ENCODE results near the gene UGDH.

Gene UGDH

DNA sequence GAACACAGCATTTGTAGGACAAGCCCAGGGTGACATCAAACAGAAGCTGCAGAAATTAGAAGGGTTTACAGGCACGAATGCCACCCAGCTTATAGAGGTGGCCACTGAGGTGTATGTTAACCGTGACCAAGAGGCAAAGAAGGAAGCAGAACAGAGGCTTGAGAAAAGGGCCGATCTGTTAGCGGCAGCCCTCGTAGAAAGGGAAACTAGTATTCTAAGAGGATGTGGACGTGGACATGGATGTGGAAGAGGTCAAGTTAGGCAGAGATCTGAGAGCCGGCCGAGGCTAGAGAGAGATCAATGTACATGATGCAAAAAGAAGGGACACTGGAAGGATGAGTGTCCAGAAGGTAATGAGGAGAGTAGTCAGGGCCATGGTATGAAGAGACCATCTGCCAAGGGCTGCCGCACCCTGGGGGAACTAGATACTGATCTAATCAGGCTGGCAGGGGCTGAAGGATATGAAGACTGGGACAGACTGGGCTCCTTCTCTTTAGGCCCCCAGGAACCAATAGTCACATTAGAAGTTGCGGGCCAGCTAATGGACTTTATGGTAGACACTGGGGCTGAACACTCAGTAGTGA, 40.9 kb downstream of the UGDH start:
- Histone ChIP-seq H3K4me1 (ENCODE audit: insufficient read depth, low read length, poor library complexity, severe bottlenecking) (no peaks in the 10 kb centered on the region), H3K9me3 (ENCODE audit: insufficient read depth, low read depth, low read length) (no peaks in the 10 kb centered on the region; the same call in 1 of the 2 replicates), H3K4me3 (ENCODE audit: low read length, poor library complexity, severe bottlenecking) (no peak overlapping the region), H3K4me2 (ENCODE audit: low read depth, low read length, poor library complexity, severe bottlenecking) (no peak overlapping the region), H3K9ac (ENCODE audit: low read depth, low read length, poor library complexity, severe bottlenecking) (no peak overlapping the region), H3K79me2 (ENCODE audit: insufficient read depth, low read length) (no peaks in the 10 kb centered on the region), H3F3A (ENCODE audit: low read depth) (no peaks in the 10 kb centered on the region), H3K9me2 (replicated peaks; ENCODE audit: low read depth, low read length) (no peaks in the 10 kb centered on the region), H3K27me3 (ENCODE audit: insufficient read depth, low read length, poor library complexity, severe bottlenecking) (no peaks in the 10 kb centered on the region), H4K20me1 (ENCODE audit: insufficient read depth, low read length, poor library complexity, severe bottlenecking) (no peaks in the 10 kb centered on the region), H3K36me3 (ENCODE audit: insufficient read depth, low read length) (no peaks in the 10 kb centered on the region), H2AFZ (ENCODE audit: low read length) (no peak overlapping the region)
- no peak for TF ChIP-seq EZH2phosphoT487 (IDR thresholded peaks at IDR 0.05; ENCODE audit: borderline replicate concordance)
- TF ChIP-seq, protein P1, sequence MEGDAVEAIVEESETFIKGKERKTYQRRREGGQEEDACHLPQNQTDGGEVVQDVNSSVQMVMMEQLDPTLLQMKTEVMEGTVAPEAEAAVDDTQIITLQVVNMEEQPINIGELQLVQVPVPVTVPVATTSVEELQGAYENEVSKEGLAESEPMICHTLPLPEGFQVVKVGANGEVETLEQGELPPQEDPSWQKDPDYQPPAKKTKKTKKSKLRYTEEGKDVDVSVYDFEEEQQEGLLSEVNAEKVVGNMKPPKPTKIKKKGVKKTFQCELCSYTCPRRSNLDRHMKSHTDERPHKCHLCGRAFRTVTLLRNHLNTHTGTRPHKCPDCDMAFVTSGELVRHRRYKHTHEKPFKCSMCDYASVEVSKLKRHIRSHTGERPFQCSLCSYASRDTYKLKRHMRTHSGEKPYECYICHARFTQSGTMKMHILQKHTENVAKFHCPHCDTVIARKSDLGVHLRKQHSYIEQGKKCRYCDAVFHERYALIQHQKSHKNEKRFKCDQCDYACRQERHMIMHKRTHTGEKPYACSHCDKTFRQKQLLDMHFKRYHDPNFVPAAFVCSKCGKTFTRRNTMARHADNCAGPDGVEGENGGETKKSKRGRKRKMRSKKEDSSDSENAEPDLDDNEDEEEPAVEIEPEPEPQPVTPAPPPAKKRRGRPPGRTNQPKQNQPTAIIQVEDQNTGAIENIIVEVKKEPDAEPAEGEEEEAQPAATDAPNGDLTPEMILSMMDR (conservative IDR thresholded peaks at IDR 0.05; ENCODE audit: low read length): no peak

DNA sequence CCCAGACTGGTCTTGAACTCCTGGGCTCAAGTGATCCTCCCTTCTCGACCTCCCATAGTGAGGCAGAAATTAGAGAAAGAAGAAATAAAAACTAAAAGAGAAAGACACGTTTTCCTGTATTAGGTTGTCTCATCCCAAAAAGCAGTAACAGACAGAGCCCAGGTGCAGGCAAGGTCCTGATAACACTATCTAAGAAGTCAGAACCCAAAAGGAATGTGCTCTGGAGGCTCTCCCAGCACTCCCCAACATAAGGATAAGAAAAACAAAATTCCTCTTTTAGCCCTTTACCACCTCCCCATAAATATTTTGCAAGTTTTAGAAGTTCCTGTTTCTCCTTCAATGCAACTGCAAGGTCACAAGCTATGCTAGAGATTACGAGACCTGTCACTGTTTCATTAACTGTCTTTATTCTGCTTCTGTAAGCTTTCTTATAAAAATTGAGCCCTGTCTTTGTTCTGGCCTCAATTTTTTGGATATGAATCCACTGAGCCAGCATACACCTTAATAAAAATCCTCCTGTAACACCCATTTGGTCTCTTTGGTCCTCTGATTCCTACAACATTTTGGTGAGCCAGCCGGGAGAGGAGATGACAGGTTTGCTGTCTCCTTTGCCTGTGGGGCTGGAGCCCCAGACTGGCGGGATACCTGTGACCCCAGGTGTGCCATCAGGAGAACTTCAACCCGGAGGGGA, 42.5 kb downstream of the UGDH start:
- H3K9ac ChIP-seq (ENCODE audit: low read depth, low read length, poor library complexity, severe bottlenecking): no peak overlapping the region
- H3K4me3 ChIP-seq (ENCODE audit: low read length, poor library complexity, severe bottlenecking): no peak overlapping the region
- no peaks in the 10 kb centered on the region for H3K4me1 ChIP-seq (ENCODE audit: insufficient read depth, low read length, poor library complexity, severe bottlenecking)
- no peaks in the 10 kb centered on the region for H3F3A ChIP-seq (ENCODE audit: low read depth)
- no peaks in the 10 kb centered on the region for H3K9me2 ChIP-seq (replicated peaks; ENCODE audit: low read depth, low read length)
- H2AFZ ChIP-seq (ENCODE audit: low read length): no peak overlapping the region
- no peaks in the 10 kb centered on the region; the same call in 1 of the 2 replicates for H3K9me3 ChIP-seq (ENCODE audit: insufficient read depth, low read depth, low read length)
- no peak overlapping the region for H3K4me2 ChIP-seq (ENCODE audit: low read depth, low read length, poor library complexity, severe bottlenecking)
- H4K20me1 ChIP-seq (ENCODE audit: insufficient read depth, low read length, poor library complexity, severe bottlenecking): no peaks in the 10 kb centered on the region
- TF ChIP-seq, protein P1 (conservative IDR thresholded peaks at IDR 0.05; ENCODE audit: low read length): no peak
- no peak for TF ChIP-seq EZH2phosphoT487 (IDR thresholded peaks at IDR 0.05; ENCODE audit: borderline replicate concordance)
- H3K79me2 ChIP-seq (ENCODE audit: insufficient read depth, low read length): no peaks in the 10 kb centered on the region
- no peaks in the 10 kb centered on the region for H3K36me3 ChIP-seq (ENCODE audit: insufficient read depth, low read length)
- no peaks in the 10 kb centered on the region for H3K27me3 ChIP-seq (ENCODE audit: insufficient read depth, low read length, poor library complexity, severe bottlenecking)

DNA sequence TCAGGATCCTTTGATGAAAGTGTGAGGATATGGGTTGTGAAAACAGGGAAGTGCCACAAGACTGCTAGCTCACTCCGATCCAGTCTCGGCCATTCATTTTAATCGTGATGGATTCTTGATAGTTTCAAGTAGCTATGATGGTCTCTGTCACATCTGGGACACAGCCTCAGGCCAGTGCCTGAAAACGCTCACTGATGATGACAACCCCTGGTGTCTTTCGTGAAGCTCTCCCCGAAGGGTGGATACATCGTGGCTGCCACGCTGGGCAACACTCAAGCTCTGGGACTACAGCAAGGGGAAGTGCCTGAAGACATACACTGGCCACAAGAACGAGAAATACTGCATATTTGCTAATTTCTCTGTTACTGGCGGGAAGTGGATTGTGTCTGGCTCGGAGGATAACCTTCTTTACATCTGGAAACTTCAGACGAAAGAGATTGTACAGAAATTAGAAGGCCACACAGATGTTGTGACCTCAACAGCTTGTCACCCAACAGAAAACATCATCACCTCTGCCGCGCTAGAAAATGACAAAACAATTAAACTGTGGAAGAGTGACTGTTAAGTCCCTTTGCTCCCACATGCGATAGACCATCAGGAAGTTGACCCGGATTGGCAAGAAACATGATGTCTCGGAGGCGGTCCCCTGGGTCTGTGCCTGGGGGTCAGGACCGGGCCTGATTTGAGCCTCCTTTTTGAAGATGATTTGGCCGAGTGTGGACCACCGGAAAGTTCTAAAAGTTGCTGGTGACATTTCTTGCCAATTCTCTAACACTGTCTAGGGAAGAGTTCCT, 46.1 kb downstream of the UGDH start:
- no peak overlapping the region for H3K4me2 ChIP-seq (ENCODE audit: low read depth, low read length, poor library complexity, severe bottlenecking)
- TF ChIP-seq, protein P1 (conservative IDR thresholded peaks at IDR 0.05; ENCODE audit: low read length): no peak
- no peak for TF ChIP-seq EZH2phosphoT487 (IDR thresholded peaks at IDR 0.05; ENCODE audit: borderline replicate concordance)
- no peaks in the 10 kb centered on the region for H3K79me2 ChIP-seq (ENCODE audit: insufficient read depth, low read length)
- no peak overlapping the region for H2AFZ ChIP-seq (ENCODE audit: low read length)
- no peak overlapping the region for H3K4me3 ChIP-seq (ENCODE audit: low read length, poor library complexity, severe bottlenecking)
- H3K4me1 ChIP-seq (ENCODE audit: insufficient read depth, low read length, poor library complexity, severe bottlenecking): no peaks in the 10 kb centered on the region
- no peaks in the 10 kb centered on the region for H3K36me3 ChIP-seq (ENCODE audit: insufficient read depth, low read length)
- H3K27me3 ChIP-seq (ENCODE audit: insufficient read depth, low read length, poor library complexity, severe bottlenecking): no peaks in the 10 kb centered on the region
- H3K9me2 ChIP-seq (replicated peaks; ENCODE audit: low read depth, low read length): no peaks in the 10 kb centered on the region
- no peak overlapping the region for H3K9ac ChIP-seq (ENCODE audit: low read depth, low read length, poor library complexity, severe bottlenecking)
- no peaks in the 10 kb centered on the region for H3F3A ChIP-seq (ENCODE audit: low read depth)
- H4K20me1 ChIP-seq (ENCODE audit: insufficient read depth, low read length, poor library complexity, severe bottlenecking): no peaks in the 10 kb centered on the region
- H3K9me3 ChIP-seq (ENCODE audit: insufficient read depth, low read depth, low read length): no peaks in the 10 kb centered on the region; the same call in 1 of the 2 replicates
